SU-DHL-6 (cell line): ENCODE results near the gene CTNNA2.

ENCODE experiments used
- H2AFZ ChIP-seq: fragments of 200-600 bp; sonication (generic); 2 replicates; pipeline ENCODE4 v1.6.1; 2014; ENCODE audit warnings: low read depth, mild to moderate bottlenecking, moderate library complexity, mixed read lengths, antibody characterized with exemption, low read length; ENCODE audit not compliant: severe bottlenecking
- H3F3A ChIP-seq: fragments of 200-600 bp; shearing (Covaris generic); 2 replicates; pipeline ENCODE4 v1.6.0; 2016; ENCODE audit warnings: antibody characterized with exemption, mild to moderate bottlenecking; ENCODE audit not compliant: insufficient read depth
- H3K27ac ChIP-seq: fragments of 200-600 bp; sonication (generic); 2 replicates; pipeline ENCODE4 v1.5.1; 2016; ENCODE audit warnings: low read depth, mild to moderate bottlenecking, low read length, moderate library complexity, mixed read lengths
- H3K27me3 ChIP-seq: fragments of 200-600 bp; sonication (generic), shearing (Covaris generic); 2 replicates; pipeline ENCODE4 v1.6.0; 2014; ENCODE audit warnings: mild to moderate bottlenecking, low read length
- H3K36me3 ChIP-seq: fragments of 200-600 bp; sonication (generic); 2 replicates; pipeline ENCODE4 v1.6.1; 2014; ENCODE audit warnings: mild to moderate bottlenecking, low read length, mixed read lengths
- H3K4me2 ChIP-seq: fragments of 300-600, 200-600 bp; shearing (Covaris generic), sonication (generic); 2 replicates; pipeline ENCODE4 v1.6.0; 2014; ENCODE audit warnings: low read length, low read depth, mild to moderate bottlenecking; ENCODE audit not compliant: poor library complexity, severe bottlenecking
- H3K4me3 ChIP-seq: fragments of 200-600 bp; sonication (generic); 2 replicates; pipeline ENCODE4 v1.5.1; 2014; ENCODE audit warnings: antibody characterized with exemption, low read length, mild to moderate bottlenecking, mixed read lengths; ENCODE audit not compliant: insufficient read depth, poor library complexity, severe bottlenecking
- H3K79me2 ChIP-seq: fragments of 200-600 bp; sonication (generic); 2 replicates; pipeline ENCODE4 v1.6.1; 2014; ENCODE audit warnings: mild to moderate bottlenecking, low read length, moderate library complexity; ENCODE audit not compliant: insufficient read depth
- H3K9ac ChIP-seq: fragments of 200-600 bp; sonication (generic); 2 replicates; pipeline ENCODE4 v1.7.0; 2014; ENCODE audit warnings: mild to moderate bottlenecking, low read length
- H3K9me2 ChIP-seq: fragments of 200-600 bp; sonication (generic); replicated peaks from 2 replicates; pipeline ENCODE4 v1.6.1; 2014; ENCODE audit warnings: low read length; ENCODE audit not compliant: insufficient read depth
- H3K9me3 ChIP-seq: fragments of 200-600 bp; sonication (generic); 2 replicates; pipeline ENCODE4 v1.6.1; 2014; ENCODE audit warnings: low read length, mixed read lengths; ENCODE audit not compliant: insufficient read depth
- H4K20me1 ChIP-seq: fragments of 200-600 bp; sonication (generic); 2 replicates; pipeline ENCODE4 v1.6.1; 2014; ENCODE audit warnings: low read depth, mild to moderate bottlenecking, antibody characterized with exemption, low read length, moderate library complexity, mixed read lengths
- CTCF ChIP-seq: fragments of 200-600 bp; sonication (generic); IDR thresholded peaks from one replicate; pipeline ENCODE4 v1.5.1; 2017; ENCODE audit warnings: antibody characterized with exemption, mild to moderate bottlenecking, low read length, moderate library complexity; ENCODE audit not compliant: insufficient read depth, poor library complexity, severe bottlenecking
- EZH2phosphoT487 ChIP-seq: fragments of 200-600 bp; sonication (generic), shearing (Covaris generic); conservative IDR thresholded peaks from 2 replicates; pipeline ENCODE4 v1.6.1; 2018; ENCODE audit warnings: mild to moderate bottlenecking, antibody characterized with exemption, low read length, moderate library complexity, mixed read lengths

CTNNA2 gene

GRCh38 chr2:80621656-80622055 lies 1108.8 kb downstream of the CTNNA2 start:
- H3K9ac ChIP-seq: no peak overlapping the region
- H3K4me2 ChIP-seq: no peak overlapping the region
- no peaks in the 10 kb centered on the region for H3F3A ChIP-seq
- no peaks in the 10 kb centered on the region for H4K20me1 ChIP-seq
- no peak overlapping the region for H3K4me3 ChIP-seq
- no peak overlapping the region for H3K27ac ChIP-seq
- no peaks in the 10 kb centered on the region for H3K27me3 ChIP-seq
- H3K79me2 ChIP-seq: no peaks in the 10 kb centered on the region
- no peaks in the 10 kb centered on the region for H3K9me3 ChIP-seq
- no peak overlapping the region for H2AFZ ChIP-seq
- H3K9me2 ChIP-seq: no peaks in the 10 kb centered on the region
- H3K36me3 ChIP-seq: no peaks in the 10 kb centered on the region
- TF ChIP-seq EZH2phosphoT487 (no peak), CTCF (no peak)

- no peak overlapping the region for H3K27ac ChIP-seq
- no peak overlapping the region for H2AFZ ChIP-seq
- no peaks in the 10 kb centered on the region for H3K79me2 ChIP-seq
- H3K9me3 ChIP-seq: no peaks in the 10 kb centered on the region
- TF ChIP-seq EZH2phosphoT487 (no peak), CTCF (no peak)
- no peaks in the 10 kb centered on the region for H3K36me3 ChIP-seq
- no peak overlapping the region for H3K4me3 ChIP-seq
- H3K4me2 ChIP-seq: no peak overlapping the region
- no peaks in the 10 kb centered on the region for H3K9me2 ChIP-seq
- no peaks in the 10 kb centered on the region for H3K27me3 ChIP-seq
- no peaks in the 10 kb centered on the region for H4K20me1 ChIP-seq
- H3F3A ChIP-seq: no peaks in the 10 kb centered on the region
- no peak overlapping the region for H3K9ac ChIP-seq
These were observed 1111.2 kb downstream of the CTNNA2 start for GRCh38 chr2:80624062-80624461.

- Histone ChIP-seq H3K4me3 (no peak overlapping the region), H3K79me2 (no peaks in the 10 kb centered on the region), H3K4me2 (no peak overlapping the region), H3K9me3 (no peaks in the 10 kb centered on the region), H3F3A (no peaks in the 10 kb centered on the region), H3K9me2 (no peaks in the 10 kb centered on the region), H2AFZ (no peak overlapping the region), H3K36me3 (no peaks in the 10 kb centered on the region), H3K27me3 (no peaks in the 10 kb centered on the region), H3K27ac (no peak overlapping the region), H4K20me1 (no peaks in the 10 kb centered on the region), H3K9ac (no peak overlapping the region)
- TF ChIP-seq CTCF (no peak), EZH2phosphoT487 (no peak)
These were observed 1121.7 kb downstream of the CTNNA2 start for GRCh38 chr2:80634590-80634989.
